HG02938 (cell line): ENCODE results near the gene GTF3C2.
A peak's percentile ranks its signal among the peaks of the same experiment; 100 is the strongest.

Experiments used
- ATAC-seq: cut with Tn5 transposase; IDR thresholded peaks from one replicate; pipeline ENCODE4 v1.9.1; 2021; ENCODE audit warnings: mild to moderate bottlenecking, moderate library complexity; ENCODE audit not compliant: unreplicated experiment

Gene GTF3C2, protein sequence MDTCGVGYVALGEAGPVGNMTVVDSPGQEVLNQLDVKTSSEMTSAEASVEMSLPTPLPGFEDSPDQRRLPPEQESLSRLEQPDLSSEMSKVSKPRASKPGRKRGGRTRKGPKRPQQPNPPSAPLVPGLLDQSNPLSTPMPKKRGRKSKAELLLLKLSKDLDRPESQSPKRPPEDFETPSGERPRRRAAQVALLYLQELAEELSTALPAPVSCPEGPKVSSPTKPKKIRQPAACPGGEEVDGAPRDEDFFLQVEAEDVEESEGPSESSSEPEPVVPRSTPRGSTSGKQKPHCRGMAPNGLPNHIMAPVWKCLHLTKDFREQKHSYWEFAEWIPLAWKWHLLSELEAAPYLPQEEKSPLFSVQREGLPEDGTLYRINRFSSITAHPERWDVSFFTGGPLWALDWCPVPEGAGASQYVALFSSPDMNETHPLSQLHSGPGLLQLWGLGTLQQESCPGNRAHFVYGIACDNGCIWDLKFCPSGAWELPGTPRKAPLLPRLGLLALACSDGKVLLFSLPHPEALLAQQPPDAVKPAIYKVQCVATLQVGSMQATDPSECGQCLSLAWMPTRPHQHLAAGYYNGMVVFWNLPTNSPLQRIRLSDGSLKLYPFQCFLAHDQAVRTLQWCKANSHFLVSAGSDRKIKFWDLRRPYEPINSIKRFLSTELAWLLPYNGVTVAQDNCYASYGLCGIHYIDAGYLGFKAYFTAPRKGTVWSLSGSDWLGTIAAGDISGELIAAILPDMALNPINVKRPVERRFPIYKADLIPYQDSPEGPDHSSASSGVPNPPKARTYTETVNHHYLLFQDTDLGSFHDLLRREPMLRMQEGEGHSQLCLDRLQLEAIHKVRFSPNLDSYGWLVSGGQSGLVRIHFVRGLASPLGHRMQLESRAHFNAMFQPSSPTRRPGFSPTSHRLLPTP

DNA sequence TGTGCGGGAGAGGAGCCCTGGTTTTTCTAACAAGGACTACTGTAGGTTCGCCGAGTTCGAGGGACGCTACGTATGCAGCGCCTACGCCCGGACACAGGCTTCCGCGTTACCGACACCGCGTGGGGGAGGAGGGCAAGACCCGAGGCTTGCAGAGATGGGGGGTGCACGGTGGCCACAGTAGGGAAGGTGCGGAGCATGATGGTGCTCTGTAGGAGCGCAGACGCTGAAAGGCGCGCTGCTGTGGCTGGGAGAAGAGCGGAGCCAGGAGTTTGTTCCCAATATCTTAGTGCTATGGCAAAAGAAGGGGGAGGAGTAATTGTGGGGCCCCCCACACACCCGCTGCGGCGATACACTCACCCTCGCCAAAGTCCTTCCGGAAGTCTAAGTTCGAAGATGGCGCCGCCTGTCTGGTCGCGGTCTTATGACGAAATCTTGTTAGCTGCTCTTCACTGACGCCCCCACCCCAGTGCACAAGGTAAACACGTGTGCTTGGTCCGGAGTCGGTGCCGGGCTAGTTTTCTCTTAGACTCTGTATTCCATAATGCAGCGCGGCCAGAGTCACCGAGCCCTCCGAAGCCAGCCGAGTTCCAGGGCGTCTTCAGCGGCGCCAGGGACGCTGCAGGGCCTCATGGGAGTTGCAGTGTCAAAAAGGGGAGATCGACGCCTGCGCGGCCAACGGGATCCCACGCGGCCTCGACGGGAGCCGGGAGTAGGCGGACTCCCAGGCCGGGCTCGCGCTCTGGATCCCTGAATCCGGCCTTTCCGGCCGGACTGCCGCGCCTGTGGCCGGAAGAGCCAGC is at the start of gene GTF3C2:
Gene GTF3C2 (minus strand): TSS at position 383 of the 800 bp plus-strand sequence. CDS start 13,210 bp downstream, outside the sequence.
- ATAC-seq, result peak; percentile 80

DNA sequence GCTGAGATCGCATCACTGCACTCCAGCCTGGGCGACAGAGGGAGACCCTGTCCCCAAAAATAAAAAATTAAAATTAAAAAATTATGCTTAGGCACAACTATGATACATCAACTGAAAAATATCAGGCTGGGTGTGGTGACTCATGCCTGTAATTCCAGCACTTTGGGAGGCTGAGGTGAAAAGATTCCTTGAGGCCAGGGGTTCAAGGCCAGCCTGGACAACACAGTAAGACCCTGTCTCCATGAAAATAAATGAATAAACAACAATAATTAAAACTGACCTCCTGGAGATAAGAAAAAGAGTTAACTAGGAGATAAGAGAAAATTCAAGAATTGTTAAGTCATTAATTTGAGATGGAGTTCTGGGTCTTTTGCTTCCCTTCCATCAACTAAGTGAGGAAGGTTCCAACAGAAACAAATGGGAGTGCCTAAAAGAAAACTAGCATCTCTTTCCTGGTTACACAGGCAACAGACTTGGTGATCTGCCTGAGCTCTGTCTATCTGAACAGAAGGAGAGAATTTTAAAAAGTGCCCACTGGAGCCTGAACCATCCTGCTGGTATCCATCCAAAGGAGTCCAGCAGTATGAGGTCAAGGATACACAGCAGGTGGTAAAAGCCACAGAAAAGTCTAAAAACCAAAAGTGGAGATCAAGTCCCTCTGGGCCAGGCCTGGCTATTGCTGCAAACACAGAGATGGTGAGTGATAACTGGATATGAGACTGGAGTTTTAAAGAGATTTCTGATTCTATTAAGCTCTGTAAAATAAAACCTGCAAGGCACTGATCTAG is 44.0 kb upstream of the GTF3C2 start:
- ATAC-seq, result no peak

DNA sequence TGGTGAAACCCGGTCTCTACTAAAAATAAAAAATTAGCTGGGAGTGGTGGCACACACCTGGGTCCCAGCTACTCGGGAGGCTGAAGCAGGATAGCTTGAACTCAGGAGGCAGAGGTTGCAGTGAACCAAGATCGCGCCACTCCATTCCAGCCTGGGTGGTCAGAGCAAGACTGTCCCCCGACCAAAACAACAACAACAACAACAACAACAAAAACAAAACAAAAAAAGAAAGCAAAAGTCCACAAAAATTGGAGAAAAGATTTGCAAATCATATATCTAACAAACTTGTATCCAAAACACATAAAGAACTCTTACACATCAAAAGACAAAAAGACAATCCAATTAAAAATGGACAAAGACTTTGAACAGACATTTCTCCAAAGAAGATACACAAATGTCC is 42.4 kb upstream of the GTF3C2 start:
- no peak for ATAC-seq

DNA sequence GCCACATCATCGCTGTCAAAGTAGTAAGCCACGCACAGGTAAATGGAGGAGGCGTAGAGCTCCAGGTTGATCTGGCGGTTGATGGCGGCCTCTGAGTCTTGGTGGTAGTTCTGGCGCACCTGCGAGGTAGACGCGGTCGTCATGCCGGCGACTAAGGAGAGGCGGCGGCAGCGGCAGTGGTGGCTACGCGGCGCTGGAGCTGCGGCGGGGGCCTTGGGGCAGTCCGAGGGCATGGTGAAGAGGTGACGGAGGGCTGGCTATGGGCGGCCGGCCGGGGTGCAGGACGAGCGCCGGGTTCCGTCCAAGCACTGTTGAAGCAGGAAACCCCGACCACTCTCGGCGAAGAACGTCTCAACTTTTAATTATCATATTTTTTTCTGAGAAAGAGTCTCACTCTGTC is 36.7 kb upstream of the GTF3C2 start:
- ATAC-seq, result no peak

DNA sequence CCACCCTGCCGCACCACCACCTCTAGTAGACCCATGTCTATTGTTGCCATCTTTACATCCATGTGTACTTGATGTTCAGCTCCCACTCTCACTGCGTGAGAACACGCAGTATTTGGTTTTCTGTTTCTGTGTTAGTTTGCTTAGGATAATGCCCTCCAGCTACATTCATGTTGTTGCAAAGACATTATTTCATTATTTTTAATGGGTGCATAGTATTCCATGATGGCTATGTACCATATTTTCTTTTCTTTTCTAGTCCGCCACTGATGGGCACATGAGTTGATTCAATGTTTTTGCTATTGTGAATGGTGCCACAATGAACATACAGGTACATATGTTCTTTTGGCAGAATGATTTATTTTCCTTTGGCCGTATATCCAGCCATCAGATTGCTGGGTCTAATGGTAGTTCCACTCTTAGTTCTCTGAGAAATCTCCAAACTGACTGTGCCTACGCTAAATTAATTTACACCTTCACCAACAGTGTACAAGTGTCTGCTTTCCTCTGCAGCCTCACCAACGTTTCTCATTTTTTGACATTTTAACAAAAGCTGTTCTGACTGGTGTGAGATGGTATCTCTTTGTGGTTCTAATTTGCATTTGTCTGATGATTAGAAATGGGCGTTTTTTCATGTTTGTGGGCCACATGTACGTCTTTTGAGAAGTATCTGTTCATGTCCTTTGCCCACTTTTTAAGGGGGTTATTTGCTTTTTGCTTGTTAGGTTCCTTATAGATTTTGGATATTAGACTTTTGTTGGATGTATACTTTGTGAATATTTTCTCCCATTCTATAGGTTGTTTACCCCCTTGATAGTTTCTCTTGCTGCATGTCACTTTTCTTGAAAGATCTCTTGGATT is 34.5 kb upstream of the GTF3C2 start:
- no peak for ATAC-seq

DNA sequence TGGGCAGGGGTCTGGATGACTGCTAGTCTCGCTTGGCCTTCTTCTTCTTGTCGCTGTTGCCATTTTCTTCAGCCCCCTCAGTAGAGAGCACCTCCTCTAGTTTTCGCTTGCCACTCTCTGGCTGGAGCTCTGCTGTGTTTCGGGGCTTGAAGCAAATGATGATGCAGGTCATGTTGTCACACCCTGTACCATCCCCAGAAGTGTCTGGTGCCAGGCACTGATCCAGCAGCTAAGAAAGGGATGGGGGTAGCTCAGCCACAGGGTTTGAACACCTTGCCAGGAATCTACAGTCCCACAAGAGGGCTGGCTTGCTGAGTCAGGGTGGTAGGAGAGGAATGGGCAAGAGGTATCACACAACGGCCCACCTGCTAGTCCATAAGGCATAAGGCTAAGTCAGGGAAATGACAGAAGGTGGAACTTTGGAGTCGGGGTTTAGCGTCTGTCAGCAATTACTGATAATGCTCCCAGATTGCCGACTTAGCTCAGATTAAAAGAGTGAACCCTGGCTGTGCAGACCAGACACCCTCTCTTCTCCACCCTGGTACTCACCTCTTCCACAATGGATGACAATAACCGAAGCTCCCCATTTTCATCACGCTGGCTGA is 25.1 kb upstream of the GTF3C2 start:
- no peak for ATAC-seq

DNA sequence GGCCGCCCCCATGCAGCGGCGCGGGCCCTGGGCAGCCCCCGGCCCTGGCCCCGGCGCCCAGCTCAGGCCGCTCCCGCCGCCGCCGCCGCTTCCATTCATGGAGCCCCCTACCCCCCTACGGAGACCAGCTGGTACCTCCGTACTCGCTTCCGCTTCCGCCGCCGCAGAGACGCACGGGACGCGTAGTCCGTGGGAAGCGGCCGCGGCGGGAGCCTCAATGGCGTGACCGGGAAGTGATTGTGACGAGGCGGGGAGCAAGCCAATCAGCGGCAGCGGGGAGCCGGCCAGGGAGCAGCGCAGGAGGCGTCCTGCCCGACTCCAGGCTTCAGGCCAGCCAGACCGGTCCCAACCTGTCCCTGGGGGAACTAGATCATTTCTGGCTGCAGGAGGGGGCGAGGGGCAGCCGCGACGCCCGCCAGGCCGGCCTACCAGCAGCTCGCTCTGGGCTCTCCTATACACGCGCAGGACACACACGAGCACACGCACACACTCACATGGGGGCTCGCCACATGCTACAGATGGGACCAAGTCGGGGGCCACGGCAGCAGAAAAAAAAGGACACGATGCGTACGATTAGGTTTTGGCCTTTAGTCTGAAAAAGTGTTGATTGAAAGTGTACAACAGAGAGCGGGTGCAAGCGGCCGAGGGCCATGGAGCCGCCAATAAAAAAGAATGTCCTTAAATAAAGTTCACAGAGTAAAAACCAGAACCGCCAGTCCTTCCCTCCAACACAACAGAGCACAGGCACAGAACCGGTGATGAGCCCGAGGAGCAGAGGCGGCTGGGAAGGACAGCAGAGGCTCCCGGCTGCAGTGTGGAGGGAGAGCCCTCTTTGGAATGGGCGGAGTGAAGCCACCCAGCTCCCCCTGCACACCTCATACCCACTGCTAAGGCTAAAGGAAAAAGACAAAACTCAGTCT is 24.3 kb upstream of the GTF3C2 start, which contains the start of gene ZNF513:
Gene ZNF513 (minus strand): TSS at position 109 of the 920 bp plus-strand sequence. CDS start 208 bp downstream, outside the sequence.
- ATAC-seq, result peak; percentile 77

DNA sequence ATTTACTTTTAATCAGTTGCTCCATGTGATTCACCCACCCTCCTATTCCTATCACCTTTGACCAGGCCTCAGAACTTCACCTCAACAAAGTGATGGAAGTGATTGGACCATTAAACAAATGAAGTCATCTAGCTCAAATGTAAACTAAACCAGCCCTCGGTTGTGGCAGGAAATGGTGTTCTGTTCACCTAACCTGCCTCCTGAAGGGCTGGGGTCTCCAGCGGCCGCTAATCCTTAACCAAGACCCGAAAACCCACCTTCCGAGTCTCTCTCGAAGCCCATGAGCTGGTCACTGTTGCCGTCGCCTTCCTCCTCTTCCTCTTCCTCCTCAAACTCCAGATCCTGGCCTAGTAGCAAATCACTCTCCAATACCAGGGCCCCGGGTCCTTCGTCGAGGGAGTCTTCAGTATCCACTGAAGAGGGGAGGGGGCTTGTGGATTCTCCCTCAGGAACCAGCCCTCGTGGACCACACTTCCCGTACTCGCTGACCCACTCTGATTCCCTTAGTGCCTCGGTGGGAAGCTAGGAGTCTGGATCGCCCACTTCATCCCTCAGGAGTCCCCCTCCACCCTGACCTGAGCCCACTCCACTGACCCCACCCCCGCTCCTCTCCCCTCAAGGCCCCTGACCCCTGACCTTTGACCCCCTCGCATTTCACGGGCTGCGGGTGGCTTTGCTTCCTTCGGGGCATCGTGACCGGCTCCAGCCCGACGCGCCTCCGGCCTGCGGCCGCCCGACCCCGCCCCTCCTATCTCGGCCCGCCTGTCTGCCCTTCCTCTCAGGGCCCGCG is 23.5 kb upstream of the GTF3C2 start:
- peak; percentile 31 for ATAC-seq

DNA sequence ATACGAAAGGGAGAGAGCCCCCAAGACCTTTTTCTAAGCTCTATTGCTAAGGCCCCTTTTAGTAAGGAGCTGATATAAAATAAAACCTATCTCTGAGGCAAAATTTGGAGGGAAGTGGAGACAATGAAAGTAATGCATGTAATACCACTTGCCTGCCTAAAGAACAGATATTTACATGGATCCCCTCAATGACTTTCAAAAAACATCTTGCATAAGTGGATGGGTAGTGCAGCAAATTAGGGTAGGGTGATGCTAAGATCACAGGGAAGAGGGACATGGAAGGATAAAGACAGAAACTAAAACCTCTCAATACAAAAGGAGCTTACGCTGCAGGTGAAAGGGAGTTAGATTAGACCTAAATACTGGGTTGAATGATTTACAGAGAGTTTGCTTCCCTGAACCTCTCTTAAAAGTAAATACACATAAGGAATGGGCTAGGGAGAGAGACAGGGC is 22.8 kb upstream of the GTF3C2 start:
- ATAC-seq, result no peak

DNA sequence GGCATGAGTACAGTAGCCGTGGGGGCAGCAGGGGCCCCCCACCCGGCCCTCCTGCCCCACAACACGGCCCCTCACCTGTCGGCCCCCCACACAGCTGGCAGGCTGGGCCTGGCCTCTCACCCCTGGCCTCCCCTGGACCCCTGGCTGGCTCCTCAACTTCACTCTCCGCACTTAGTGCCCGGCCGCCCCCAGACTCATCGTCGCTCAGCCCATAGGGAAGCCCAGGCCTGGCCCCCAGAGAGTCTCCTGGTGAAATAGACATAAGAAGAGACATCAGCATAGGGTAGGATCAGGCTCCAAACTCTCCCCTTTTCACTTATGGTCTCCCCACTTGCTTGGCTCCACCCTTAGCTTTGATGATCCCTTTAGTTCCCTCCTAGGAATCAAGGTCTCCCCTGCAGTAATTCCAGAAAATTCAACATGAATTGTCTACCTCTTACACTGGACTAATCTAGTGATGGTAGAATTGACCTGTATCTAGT is 22.3 kb upstream of the GTF3C2 start:
- ATAC-seq, result no peak

DNA sequence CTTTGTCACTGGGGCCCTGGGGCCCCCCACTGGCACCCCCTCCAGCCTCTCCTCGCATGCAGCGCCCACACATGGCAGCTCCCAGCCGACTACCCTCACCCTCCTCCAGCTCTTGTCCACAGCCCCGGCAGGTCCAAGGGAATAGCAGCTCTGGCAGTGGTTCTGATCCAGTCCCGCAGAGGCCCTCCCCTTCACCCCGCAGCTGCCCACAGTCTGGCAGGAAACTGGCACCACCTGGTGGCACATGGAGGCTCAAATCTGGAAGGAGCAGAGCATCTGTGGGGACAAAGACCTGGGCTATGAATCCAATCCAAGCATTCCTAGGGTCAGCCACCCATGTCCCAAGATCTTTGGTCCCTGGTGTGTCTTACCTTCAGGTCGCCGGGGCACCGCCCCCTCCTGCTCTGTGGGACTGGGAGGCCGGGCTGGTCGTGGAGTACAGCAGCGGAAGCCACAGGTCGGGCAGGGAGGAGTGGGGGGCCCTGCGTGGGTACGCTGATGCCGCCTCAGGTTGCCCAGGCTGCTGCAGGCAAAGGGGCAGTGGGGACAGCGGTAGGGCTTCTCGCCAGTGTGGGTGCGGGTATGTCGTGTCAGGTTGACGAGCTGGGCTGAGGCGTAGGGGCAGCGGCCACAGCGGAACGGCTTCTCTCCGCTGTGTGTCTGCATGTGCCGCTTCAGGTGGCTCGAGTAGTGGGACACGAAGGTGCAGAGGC is 21.7 kb upstream of the GTF3C2 start:
- no peak for ATAC-seq

DNA sequence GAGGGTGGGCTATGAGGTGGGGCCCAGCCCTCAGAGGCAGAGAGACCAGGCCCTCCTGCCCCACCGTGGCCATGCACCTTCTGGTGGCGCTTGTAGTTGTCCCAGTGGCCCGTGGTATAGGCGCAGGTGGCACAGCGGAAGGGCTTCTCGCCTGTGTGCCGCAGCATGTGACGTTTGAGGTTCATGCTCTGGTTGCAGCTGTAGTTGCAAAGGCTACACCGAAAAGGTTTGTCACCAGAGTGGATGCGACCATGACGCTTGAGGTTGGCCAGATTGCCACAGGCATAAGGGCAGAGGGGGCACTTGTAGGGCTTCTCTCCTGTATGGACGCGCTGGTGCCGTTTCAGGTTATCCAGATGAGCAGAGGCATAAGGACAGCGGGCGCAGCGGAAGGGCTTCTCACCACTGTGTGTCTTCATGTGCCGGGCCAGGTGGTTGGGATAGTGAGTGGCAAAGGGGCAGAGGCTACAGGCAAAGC is 21.1 kb upstream of the GTF3C2 start:
- no peak for ATAC-seq

DNA sequence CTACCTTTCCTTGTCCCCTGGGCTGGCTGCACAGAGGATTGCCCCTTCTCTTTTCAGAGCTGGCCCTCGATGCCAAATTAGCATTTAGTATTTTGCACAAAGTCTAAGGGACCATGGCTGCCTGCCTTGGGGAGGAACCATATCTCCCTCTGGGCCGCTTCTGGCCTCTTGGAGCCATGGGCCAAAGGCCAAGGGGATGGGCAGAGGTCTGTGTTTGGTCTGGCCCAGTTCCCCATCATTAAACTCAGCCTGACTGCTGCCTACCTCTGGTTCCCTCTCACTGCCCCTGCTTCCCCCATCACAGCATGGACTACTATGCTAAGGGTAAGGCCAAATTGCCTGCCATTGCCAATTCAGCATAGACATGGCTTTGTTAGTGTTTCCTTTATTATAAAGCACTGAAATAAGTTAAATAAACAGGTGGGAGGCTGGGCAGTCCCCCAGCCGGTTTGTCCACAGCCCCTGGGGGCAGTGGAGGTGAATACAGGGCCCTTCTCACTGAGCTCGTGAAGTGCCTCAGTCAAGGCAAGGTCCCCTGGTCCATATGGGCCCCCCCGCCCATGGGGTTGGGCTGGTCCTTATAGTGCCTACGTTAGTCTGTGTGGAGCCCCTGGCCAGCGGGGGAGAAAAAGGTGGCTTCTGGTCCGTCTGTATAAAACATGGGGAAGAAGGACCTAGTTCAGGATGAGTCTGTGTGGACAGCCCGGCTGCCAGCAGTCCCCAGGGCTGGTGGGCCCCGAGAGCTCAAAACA is 20.5 kb upstream of the GTF3C2 start:
- ATAC-seq, result no peak

DNA sequence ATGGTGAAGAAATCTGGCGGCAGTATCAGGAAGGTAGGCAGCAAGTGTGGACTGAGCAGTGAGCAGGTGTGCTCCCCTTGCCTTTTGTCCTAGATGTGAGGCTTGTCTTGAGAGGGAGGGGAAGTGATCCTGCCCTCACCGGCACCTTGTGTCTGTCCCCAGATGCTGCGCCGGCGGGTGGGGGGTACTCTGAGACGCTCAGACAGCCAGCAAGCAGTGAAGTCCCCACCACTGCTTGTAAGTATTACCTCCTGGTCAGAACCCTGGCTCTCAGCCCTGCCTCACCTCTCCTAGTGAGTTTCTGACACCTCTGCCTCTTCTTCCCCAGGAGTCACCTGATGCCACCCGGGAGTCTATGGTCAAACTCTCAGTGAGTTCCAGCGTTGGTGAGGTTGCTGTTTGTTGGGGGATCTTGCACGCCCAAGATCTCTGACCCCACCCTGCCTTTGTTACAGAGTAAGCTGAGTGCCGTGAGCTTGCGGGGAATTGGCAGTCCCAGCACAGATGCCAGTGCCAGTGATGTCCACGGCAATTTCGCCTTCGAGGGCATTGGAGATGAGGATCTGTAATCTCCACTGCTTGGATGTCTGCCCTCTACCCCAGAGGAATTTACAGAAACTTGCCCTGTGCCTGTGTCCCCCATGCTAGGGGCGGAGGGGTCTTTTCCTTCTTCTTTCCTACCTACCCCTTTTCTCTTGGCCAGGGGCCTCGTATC is 19.7 kb upstream of the GTF3C2 start:
- no peak for ATAC-seq
